Hepatocyte (in vitro differentiated cells): ENCODE data around the gene USP44.

Experiments
- CTCF ChIP-seq: fragments of 200-600 bp; sonication (generic); IDR thresholded peaks from 2 replicates; pipeline ENCODE4 v1.5.1; 2016; ENCODE audit warnings: antibody characterized with exemption, mild to moderate bottlenecking; ENCODE audit not compliant: poor library complexity
- EZH2 ChIP-seq: fragments of 200-600 bp; sonication (generic); IDR thresholded peaks from 2 replicates; pipeline ENCODE4 v1.6.1; 2016; ENCODE audit warnings: antibody characterized with exemption, mild to moderate bottlenecking, borderline replicate concordance
- EZH2phosphoT487 ChIP-seq: fragments of 200-600 bp; sonication (generic); IDR thresholded peaks from one replicate; pipeline ENCODE4 v1.6.1; 2018; ENCODE audit warnings: antibody characterized with exemption, mild to moderate bottlenecking, low read depth, moderate library complexity; ENCODE audit not compliant: unreplicated experiment, severe bottlenecking

- no peak for TF ChIP-seq CTCF
- no peak for TF ChIP-seq EZH2phosphoT487
- no peak for TF ChIP-seq EZH2
Observed at GRCh38 chr12:95481888-95482287, 69.4 kb downstream of the USP44 start.
